GM12878 (cell line): ENCODE measurements around the gene ZNF396. TPM values are rescaled to one million over a fixed set of nuclear protein-coding genes. Genes with fewer than 3 reads are reported as not detected.

Source experiments
- ELK1 ChIP-seq: IDR thresholded peaks from 2 replicates; pipeline ENCODE4 v1.6.1; 2012; ENCODE audit warnings: low read depth, low read length, improper control_type of control experiment
- ESRRA ChIP-seq: IDR thresholded peaks from 2 replicates; pipeline ENCODE4 v1.6.1; 2012; ENCODE audit warnings: mild to moderate bottlenecking, low read length, improper control_type of control experiment
- IRF4 ChIP-seq: IDR thresholded peaks from 2 replicates; pipeline ENCODE4 v1.6.1; 2011; ENCODE audit warnings: low read depth, low read length
- MEF2A ChIP-seq: IDR thresholded peaks from 2 replicates; pipeline ENCODE4 v1.6.1; 2011; ENCODE audit warnings: low read depth, mild to moderate bottlenecking, low read length, moderate library complexity; ENCODE audit not compliant: insufficient read depth
- NR2C1 ChIP-seq: fragments of 450-650 bp; IDR thresholded peaks from 2 replicates; pipeline ENCODE4 v1.6.1; 2017; ENCODE audit warnings: antibody characterized with exemption, mild to moderate bottlenecking, moderate library complexity
- PAX8 ChIP-seq: fragments of 450-650 bp; IDR thresholded peaks from 2 replicates; pipeline ENCODE4 v1.6.1; 2017; ENCODE audit warnings: mild to moderate bottlenecking, moderate library complexity
- RFX5 ChIP-seq: IDR thresholded peaks from 2 replicates; pipeline ENCODE4 v1.6.1; 2011; ENCODE audit warnings: low read depth, low read length, improper control_type of control experiment
- RUNX3 ChIP-seq: IDR thresholded peaks from 2 replicates; pipeline ENCODE4 v1.6.1; 2012; ENCODE audit warnings: low read length, inconsistent platforms
- SMARCA5 ChIP-seq: fragments of 450-650 bp; IDR thresholded peaks from 2 replicates; pipeline ENCODE4 v1.6.1; 2017; ENCODE audit warnings: mild to moderate bottlenecking
- SREBF2 ChIP-seq: IDR thresholded peaks from 2 replicates; pipeline ENCODE4 v1.6.1; 2012; ENCODE audit warnings: mild to moderate bottlenecking, low read length
- WRNIP1 ChIP-seq: IDR thresholded peaks from 2 replicates; pipeline ENCODE4 v1.6.1; 2011; ENCODE audit warnings: low read depth, low read length, improper control_type of control experiment, borderline replicate concordance
- ZNF217 ChIP-seq: fragments of 450-650 bp; IDR thresholded peaks from 2 replicates; pipeline ENCODE4 v1.6.1; 2017; ENCODE audit warnings: antibody characterized with exemption, mild to moderate bottlenecking
- ZNF274 ChIP-seq: IDR thresholded peaks from one replicate; pipeline ENCODE4 v1.8.0; 2011; ENCODE audit not compliant: insufficient read length, insufficient read depth
- polyA plus RNA-seq, 11 experiments: library from polyadenylated mRNA; depleted of rRNA in 4 of 11; unstranded in 6 of 11; stranded (reverse) in 5 of 11; fragments of >200 nt; fragmentation: Nextera tagmentation in 4 of 11; fragmentation: Illumina TruSeq in 1 of 11; extraction: Ambion mirVana in 4 of 11; extraction: Trizol in 1 of 11; gene quantifications; 1 replicate in 1 of 11; 2 replicates in 10 of 11; pipeline versions ENCODE4 v1.2.1 to v1.2.3, GENCODE V29; 2011 to 2016; ENCODE audit warnings: inconsistent platforms in 2 of 11, missing spikeins in 2 of 11, low read depth in 1 of 11
- total RNA-seq, 4 experiments: library from RNA; depleted of rRNA in 3 of 4; stranded (reverse); fragments of >200 nt in 3 of 4; fragmentation: Illumina TruSeq in 1 of 4; extraction: Trizol in 1 of 4; gene quantifications; 2 replicates each; pipeline versions ENCODE4 v1.2.1 to v1.2.3, GENCODE V29; 2013 to 2021
- TF ChIP-seq, protein P1 (sequence below): fragments of 450-650 bp; IDR thresholded peaks from 2 replicates; pipeline ENCODE4 v1.6.1; 2017; ENCODE audit warnings: borderline replicate concordance
- TF ChIP-seq, protein P2 (sequence below): fragments of 450-650 bp; IDR thresholded peaks from 2 replicates; pipeline ENCODE4 v1.6.1; 2017; ENCODE audit warnings: mild to moderate bottlenecking, moderate library complexity
- TF ChIP-seq, protein P3 (sequence below): fragments of 450-650 bp; IDR thresholded peaks from 2 replicates; pipeline ENCODE4 v1.6.1; 2016; ENCODE audit warnings: mild to moderate bottlenecking
- TF ChIP-seq, protein P4 (sequence below): IDR thresholded peaks from 2 replicates; pipeline ENCODE4 v1.6.1; 2012; ENCODE audit warnings: low read depth, low read length, improper control_type of control experiment

Gene ZNF396
- total and polyA plus RNA-seq, 10 of the 15 experiments (the other 5 are each of a cell fraction or from before 2014, with no cell fraction given), result 0.14 to 0.79 (median 0.47) TPM

- TF ChIP-seq, protein P1, sequence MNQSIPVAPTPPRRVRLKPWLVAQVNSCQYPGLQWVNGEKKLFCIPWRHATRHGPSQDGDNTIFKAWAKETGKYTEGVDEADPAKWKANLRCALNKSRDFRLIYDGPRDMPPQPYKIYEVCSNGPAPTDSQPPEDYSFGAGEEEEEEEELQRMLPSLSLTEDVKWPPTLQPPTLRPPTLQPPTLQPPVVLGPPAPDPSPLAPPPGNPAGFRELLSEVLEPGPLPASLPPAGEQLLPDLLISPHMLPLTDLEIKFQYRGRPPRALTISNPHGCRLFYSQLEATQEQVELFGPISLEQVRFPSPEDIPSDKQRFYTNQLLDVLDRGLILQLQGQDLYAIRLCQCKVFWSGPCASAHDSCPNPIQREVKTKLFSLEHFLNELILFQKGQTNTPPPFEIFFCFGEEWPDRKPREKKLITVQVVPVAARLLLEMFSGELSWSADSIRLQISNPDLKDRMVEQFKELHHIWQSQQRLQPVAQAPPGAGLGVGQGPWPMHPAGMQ, result 0 out of 2 replicates have a peak, but pooled peaks have one; percentile 40
- TF ChIP-seq MEF2A (peak; percentile 80; the same call in 1 of the 2 replicates), NR2C1 (0 out of 2 replicates have a peak, but pooled peaks have one; percentile 4), ESRRA (0 out of 2 replicates have a peak, but pooled peaks have one; percentile 6), WRNIP1 (no peak), ZNF217 (no peak), IRF4 (no peak), ELK1 (peak; percentile 74), PAX8 (no peak), ZNF274 (no peak), SREBF2 (no peak), SMARCA5 (peak; percentile 58; the same call in 1 of the 2 replicates), RUNX3 (peak; percentile 80), RFX5 (no peak)
- TF ChIP-seq, protein P2, sequence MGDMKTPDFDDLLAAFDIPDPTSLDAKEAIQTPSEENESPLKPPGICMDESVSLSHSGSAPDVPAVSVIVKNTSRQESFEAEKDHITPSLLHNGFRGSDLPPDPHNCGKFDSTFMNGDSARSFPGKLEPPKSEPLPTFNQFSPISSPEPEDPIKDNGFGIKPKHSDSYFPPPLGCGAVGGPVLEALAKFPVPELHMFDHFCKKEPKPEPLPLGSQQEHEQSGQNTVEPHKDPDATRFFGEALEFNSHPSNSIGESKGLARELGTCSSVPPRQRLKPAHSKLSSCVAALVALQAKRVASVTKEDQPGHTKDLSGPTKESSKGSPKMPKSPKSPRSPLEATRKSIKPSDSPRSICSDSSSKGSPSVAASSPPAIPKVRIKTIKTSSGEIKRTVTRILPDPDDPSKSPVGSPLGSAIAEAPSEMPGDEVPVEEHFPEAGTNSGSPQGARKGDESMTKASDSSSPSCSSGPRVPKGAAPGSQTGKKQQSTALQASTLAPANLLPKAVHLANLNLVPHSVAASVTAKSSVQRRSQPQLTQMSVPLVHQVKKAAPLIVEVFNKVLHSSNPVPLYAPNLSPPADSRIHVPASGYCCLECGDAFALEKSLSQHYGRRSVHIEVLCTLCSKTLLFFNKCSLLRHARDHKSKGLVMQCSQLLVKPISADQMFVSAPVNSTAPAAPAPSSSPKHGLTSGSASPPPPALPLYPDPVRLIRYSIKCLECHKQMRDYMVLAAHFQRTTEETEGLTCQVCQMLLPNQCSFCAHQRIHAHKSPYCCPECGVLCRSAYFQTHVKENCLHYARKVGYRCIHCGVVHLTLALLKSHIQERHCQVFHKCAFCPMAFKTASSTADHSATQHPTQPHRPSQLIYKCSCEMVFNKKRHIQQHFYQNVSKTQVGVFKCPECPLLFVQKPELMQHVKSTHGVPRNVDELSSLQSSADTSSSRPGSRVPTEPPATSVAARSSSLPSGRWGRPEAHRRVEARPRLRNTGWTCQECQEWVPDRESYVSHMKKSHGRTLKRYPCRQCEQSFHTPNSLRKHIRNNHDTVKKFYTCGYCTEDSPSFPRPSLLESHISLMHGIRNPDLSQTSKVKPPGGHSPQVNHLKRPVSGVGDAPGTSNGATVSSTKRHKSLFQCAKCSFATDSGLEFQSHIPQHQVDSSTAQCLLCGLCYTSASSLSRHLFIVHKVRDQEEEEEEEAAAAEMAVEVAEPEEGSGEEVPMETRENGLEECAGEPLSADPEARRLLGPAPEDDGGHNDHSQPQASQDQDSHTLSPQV, result no peak
- TF ChIP-seq, protein P3, sequence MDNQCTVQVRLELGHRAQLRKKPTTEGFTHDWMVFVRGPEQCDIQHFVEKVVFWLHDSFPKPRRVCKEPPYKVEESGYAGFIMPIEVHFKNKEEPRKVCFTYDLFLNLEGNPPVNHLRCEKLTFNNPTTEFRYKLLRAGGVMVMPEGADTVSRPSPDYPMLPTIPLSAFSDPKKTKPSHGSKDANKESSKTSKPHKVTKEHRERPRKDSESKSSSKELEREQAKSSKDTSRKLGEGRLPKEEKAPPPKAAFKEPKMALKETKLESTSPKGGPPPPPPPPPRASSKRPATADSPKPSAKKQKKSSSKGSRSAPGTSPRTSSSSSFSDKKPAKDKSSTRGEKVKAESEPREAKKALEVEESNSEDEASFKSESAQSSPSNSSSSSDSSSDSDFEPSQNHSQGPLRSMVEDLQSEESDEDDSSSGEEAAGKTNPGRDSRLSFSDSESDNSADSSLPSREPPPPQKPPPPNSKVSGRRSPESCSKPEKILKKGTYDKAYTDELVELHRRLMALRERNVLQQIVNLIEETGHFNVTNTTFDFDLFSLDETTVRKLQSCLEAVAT, result peak; percentile 80; the same call in 1 of the 2 replicates
- TF ChIP-seq, protein P4, sequence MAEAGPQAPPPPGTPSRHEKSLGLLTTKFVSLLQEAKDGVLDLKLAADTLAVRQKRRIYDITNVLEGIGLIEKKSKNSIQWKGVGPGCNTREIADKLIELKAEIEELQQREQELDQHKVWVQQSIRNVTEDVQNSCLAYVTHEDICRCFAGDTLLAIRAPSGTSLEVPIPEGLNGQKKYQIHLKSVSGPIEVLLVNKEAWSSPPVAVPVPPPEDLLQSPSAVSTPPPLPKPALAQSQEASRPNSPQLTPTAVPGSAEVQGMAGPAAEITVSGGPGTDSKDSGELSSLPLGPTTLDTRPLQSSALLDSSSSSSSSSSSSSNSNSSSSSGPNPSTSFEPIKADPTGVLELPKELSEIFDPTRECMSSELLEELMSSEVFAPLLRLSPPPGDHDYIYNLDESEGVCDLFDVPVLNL, result 0 out of 2 replicates have a peak, but pooled peaks have one; percentile 10
These were observed 33.0 kb downstream of the ZNF396 start, which contains the start of gene ZNF24 (continued) for GRCh38 chr18:35343936-35344735.
